DMS79 (cell line): ENCODE measurements around the gene EMID1.
"Not testable (repeated sequence)": the region's sequence is repeated elsewhere in the genome, so short reads cannot be mapped to it uniquely, and the experiment has no call there.

Source experiments
- DNase-seq: peaks from one replicate; lab custom pipeline; 2025; lab: John Stamatoyannopoulos, UW

EMID1 gene

DNA sequence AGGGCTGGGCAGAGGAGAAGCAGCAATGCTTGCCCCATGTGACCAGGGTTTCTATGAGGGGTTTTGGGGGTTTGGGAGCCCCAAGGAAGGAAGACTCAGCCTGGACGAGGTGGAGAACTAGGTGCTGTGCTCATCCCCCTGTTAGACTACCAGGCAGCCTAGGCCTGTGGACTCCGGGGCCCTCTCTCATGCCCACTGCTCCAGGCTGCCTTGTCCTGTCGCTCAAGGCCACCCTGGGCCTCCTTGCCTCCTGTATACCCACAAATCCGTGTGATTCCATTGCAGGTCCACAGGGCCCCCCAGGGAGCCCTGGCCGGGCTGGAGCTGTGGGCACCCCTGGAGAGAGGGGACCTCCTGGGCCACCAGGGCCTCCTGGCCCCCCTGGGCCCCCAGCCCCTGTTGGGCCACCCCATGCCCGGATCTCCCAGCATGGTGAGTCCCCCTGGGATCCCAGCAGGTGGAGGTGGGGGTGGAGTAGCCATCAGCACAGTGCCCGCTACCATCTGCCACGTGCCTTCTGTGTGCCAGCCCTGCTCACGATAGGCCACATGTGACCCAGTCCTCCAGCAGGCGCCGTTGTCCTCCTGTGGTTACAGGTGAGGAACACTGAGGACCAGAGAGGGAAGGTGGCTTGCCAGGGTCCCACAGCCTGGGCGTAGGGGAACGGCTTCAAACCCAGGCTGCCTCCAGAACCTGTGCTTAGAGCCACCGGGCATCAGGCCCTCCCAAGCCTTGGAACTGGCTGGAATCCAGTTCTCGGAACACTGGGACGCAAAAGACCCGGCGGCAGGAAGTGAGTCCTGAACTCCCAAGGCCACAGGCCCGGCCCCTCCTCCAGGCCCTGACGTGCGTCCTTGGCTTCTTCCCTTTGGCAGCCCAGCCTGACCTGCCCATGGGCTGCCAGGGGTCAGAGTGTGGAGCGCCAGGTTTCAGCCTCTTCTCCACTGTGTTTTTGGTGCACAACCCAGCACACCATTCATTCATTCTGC is 26.6 kb downstream of the EMID1 start:
- no peak for DNase-seq

DNA sequence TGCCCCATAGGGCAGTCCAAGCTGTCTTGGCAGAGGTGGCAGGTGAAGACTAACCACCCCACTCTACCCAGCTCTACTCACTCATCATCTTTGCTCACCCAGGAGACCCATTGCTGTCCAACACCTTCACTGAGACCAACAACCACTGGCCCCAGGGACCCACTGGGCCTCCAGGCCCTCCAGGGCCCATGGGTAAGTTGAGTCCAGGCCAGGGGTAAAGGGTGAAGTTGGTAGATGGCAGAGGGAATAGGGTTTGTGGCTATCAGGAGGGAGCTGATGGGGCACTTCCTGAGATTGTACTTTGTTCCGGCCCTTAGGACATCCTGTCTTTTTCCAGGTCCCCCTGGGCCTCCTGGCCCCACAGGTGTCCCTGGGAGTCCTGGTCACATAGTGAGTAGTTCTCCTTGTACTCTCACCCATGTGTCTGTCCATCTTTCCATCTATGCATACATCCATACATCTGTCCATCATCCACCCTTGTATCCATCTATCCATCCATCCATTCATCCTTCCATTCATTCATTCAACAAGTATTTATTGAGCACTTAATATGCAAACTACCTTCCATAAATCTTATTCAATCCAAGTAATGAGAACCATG is 27.7 kb downstream of the EMID1 start:
- no peak for DNase-seq

DNA sequence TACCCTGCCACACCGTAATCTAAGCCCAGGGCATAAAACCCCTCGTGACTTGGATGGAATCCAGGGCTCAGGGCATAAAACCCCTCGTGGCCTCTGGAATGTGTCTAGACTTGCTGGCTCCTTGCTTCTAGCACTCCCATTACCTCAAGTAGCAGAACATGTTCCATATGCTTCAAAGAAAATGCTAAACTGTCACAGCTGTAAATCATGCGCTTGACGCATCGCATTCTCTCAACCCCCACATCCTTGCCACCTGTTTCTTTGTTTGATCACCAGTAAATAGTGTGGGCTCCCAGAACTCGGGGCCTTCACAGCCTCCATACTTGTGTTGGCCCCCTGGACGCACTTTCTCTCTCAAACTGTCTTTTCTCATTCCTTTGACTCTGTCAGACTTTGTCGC is 34.8 kb downstream of the EMID1 start:
- peak; percentile 11 for DNase-seq

DNA sequence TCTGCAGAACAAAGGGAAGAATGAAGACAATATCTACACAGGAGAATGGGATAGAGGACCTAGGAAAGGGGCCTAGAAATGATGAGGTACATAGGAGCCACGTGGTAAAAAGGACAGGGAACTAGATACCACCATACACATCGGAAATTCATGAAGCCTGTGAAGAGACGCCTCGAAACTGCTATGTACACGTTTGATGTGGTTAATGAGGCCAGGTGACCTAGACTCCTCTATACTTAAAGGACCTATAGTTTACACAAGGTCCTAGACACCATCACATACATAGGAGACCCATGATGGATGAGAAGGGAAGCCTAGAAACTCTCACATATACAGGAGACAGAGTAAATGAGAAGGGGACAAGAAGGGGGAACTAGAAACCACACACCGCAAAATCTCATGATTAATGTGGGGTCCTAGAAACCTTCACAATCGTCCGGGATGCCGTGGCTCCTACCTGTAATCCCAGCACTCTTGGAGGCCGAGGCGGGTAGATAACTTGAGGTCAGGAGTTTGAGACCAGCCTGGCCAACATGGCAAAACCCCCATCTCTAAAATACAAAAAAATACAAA is 38.3 kb downstream of the EMID1 start:
- no peak for DNase-seq

DNA sequence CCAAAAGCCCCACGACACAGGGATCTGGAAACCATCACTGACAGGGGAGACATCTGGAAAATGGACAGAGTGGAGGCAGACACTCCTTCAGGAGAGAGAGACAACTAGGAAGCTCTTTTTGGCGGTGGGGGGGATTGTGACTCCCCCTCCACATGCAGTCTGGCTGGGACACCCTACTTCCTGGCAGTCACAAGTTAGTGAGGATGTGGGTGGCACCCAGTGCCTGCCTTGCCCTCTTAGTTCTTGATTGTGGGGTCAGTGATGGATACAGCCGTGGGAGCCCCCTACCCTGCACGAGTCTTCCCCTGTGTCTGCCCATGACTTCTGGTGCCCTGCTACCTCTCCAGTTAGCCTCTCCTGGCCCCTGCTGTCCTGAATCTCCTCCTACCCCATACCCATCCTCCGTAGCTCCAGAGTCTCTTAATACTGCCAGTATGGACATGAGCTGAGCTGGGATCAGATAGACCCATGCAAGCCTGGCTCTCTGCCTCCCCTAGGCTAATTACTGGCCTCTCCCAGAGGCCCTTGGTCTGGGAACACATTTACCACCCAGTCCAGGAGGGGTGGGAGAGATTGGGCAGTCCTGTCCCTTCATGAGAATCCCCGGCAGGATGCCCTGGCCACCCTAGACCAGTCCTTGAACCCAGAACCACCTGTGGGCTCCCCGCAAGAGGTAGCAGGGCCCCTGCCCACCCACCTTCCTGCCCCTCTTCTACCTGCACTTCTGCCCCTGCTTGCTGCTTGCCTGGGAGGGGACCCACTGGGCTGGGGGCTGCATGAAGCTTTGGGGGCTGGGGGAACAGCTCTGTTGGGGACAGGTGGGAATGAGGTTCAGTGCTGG is 39.3 kb downstream of the EMID1 start:
- DNase-seq: no peak

DNA sequence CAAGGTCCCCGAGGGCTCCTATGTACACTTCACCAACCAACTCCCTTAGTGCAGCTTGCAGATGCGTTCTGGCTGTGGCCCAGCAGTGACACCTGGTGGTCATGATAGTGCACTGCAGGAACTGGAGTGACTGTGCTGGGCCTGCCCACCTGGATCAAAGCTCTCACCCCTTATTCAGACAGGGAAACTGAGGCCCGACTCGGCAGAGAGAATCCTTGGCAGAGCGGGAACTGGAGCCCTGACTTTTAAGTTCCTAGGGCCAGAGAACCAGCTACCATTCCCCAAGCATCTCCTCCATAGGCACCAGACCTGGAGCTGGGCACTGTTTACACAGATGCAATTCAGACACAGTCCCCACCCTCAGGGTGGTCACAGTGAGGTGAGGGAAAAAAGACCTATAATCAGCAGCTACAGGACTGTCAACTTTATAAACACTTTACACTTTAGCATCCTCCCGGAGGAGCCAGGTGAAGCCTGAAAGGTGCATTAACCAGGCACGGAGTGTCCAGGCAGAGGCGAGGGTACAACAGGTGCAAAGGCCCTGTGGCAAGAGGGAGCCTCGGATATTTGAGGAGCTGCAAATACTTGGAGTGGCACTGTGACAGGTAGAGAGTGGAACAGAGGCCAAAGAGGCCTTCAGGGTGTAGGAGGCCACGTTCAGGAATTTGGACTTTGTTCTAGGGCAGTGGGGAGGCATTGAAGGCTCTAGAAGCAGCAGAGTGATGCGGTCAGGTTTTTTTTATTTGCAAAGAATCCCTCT is 40.1 kb downstream of the EMID1 start:
- DNase-seq: peak; percentile 11

DNA sequence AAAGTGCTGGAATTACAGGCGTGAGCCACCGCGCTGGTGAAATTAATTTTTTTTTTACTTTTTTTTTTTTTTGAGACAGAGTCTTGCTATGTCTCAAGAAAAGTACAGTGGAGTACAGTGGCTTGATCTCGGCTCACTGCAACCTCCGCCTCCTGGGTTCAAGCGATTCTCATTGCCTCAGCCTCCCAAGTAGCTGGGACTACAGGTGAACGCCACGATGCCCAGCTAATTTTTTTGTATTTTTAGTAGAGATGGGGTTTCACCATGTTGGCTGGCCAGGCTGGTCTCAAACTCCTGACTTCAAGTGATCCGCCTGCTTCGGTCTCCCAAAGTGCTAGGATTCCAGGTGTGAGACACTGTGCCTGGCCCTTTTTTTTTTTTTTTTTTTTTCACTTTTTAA is 42.2 kb downstream of the EMID1 start:
- not testable (repeated sequence) for DNase-seq

DNA sequence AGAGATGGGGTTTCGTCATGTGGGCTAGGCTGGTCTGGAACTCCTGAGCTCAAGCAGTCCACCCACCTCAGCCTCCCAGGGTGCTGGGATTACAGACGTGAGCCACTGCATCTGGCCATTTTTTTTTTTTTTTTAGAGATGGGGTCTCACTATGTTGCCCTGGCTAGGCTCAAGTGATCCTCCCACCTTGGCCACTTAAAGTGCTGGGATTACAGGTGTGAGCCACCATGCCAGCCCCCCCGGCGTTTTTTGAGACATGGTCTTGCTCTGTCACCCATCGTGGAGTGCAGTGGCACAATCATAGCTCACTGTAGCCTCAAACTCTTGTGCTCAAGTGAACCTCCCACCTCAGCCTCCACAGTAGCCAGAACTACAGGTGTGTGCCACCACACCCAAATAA is 45.6 kb downstream of the EMID1 start:
- DNase-seq: no peak

DNA sequence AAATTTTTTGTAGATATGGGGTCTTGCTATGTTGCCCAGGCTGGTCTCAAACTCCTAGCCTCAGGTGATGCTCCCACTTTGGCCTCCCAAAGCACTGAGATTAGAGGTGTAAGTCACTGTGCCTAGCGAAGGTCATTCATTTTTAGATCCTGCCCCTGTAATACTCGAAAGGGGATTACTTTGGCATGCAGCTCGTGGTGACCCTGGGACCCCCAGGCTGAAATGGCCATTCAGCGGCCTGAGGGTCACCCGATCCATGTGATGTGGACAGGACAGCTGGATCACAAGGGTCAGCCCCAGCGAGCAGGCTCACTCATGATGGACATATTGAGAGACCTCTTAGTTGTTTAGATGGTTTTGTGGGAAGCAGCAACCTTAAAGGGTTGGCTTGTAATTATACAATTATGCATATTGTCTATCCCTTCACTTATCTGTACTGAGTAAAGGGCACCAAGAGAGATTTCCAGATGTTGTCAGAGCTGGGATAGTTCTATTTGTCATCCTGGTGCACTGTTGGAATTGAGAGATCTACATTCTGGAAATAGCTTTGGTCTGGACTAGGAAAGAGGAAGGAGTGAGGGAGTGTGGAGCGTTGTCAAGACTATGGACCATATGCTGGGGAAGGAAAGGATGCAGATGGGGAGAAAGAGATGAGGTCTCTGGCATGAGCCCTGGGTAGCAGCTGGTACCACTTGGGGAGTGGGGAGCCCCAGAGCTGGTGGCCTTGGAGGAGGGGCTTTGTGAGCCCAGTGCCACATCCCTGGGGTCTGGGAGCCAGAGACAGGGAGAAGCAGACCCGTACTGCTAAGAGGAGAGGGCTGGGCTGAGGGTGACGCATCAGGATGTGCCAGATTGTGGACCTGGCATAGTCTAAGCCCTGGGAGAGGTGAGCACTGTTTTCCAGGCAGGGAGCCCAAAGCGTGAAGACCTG is 46.5 kb downstream of the EMID1 start:
- DNase-seq: no peak

DNA sequence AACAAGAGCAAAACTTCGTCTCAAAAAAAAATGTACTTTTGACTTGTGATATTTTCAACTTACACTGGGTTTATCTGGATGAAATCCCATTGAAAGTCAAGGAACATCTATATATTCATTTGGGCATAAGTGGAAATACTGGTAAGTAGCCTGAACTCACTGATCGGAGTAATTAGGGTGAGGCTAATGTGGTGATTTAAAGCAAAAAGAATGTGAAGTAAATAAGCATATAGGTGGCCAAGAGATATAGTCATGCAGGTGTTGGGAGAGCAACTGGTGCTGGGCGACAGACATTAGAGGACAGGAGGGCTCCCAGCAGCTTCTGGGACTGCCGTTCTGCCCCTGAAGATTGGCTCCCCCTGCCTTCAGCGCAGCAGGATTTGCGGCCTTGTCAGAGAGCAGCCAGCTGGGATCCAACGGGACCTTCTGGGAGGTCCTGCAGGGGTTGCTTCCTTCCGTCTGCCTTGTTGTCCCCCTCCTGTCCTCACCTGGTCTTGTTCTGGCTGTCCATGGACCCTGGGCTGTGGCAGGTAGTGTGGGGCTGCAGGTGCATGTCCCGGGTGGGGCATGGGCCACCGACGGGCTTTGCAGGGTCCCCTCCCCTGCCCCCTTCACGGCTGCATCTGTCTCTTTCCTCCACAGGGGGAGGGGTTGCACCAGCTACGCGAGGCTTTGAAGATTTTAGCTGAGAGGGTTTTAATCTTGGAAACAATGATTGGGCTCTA is 48.0 kb downstream of the EMID1 start:
- DNase-seq: no peak

DNA sequence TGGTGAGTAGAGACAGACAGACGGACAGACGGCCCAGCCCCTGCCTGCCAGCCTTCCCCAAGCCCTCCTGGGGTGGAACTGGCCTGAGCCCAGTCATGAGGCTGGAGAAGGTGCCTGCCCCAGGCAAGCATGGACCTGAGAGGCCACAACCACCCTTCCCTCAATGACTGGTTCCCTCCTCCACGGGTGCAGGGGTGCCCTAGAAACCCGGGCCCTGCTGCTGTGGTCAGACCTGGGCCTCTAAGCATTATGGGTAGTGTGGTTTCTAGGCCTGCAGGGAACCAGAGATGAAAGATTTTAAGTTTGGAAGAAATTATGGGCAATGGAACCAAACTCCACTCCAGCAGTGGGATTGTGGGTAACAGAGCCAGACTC is 48.6 kb downstream of the EMID1 start:
- no peak for DNase-seq

DNA sequence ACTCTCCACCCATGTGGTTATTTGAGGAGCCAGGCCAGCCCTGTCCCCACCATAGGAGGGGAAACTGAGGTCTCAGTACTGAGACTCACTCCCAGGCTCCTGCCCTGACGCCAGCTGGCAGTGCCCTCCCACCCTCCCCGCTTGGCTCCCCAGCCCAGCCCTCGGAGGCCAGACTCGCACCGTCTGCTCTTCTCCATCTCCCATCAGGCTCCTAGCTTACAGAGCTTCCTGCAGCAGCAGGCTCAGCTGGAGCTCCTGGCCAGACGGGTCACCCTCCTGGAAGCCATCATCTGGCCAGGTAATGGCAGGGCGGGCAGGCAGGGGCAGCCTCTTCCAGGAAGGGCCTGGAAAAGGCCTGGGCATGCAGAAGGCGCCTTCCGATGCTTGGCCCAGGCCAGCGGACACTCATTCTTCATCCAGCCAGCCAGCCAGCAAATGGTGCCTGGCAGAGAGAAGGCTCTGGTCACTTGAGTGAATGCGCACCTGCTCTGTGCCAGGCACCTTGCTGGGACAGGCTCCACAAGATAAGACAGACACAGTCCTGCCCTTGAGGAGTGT is 49.4 kb downstream of the EMID1 start:
- DNase-seq: no peak

DNA sequence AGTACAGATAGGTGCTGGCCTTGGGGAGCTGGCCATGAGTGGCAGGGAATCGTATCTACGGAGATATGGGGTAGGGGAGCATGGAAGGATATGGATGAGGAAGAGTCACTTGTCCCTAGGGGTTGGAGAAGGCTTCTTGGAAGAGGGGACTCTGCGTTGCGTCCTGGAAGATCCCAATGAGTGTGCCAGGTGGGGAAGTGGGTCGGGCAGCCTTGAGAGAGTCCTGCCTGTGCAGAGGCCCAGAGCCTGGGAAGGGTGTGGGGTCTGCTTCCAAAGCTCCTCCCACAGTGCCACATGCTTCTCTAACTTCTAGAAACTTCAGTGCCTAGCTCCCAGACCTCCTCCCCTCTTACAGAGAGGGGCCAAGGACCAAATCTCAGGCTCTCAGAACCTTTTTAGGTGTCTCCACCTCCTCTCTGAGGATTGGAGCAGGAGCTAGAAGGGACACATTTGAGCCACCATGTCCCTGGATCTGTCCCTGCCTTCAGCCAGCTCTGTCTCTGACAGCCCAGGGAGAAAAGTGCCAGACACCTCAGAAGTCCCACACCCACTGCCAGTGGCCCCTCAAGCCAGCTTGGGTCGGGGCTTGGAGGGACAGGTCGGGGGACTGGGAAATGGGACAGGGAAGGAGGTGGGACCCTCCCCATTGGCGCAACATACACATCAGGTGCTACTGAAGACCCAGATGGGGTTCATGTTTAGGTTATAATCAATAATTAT is 51.1 kb downstream of the EMID1 start:
- no peak for DNase-seq

DNA sequence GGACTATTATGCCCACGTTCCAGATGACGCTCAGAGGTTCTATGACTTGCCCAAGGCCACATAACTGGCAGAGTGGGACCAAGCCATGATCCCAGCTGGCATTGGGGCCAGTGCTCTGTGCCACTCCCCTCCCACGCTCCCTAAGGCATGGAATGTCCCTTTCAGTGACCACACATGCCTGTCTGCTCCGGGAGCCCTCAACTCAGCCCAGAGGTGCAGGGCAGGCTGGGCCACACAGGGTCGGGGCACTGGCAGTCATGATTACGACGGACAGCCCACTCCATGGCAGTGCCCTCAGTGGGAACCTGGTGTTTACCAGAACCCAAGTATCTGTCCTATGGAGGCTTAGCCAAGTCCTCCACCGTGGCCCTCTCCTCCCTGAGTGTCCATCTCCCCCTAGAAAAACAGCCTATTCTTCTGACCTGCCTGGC is 52.1 kb downstream of the EMID1 start:
- DNase-seq: no peak

DNA sequence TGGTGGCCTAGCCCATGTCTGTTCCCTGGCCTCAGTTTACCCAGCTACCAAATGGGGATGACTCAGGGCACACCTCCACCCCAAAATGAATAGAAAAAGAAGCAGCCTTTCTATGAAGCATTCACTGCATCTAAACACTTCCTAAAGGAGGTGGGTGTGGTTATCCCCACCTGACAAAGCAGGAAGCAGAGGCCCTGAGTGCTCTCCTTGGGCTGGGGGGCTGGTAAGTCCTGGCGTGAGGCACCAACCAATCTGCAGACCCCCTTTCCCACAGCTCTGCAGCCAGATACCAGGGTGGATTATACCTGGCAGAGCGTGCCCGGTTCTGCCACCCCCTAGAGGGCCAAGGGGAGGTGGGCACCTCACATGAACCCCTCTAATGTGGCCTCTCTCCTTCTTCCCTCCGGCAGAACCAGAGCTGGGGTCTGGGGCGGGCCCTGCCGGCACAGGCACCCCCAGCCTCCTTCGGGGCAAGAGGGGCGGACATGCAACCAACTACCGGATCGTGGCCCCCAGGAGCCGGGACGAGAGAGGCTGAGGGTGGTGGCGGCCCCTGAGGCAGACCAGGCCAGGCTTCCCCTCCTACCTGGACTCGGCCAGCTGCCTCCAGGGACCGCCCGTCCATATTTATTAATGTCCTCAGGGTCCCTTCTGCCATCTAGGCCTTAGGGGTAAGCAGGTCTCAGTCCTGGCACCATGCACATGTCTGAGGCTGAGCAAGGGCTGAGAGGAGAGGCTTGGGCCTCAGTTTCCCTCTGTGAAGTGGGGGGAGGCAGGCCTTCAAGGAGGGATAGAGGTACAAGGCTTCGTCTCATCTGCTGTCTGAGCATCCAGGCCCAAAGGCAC is 52.9 kb downstream of the EMID1 start:
- no peak for DNase-seq

DNA sequence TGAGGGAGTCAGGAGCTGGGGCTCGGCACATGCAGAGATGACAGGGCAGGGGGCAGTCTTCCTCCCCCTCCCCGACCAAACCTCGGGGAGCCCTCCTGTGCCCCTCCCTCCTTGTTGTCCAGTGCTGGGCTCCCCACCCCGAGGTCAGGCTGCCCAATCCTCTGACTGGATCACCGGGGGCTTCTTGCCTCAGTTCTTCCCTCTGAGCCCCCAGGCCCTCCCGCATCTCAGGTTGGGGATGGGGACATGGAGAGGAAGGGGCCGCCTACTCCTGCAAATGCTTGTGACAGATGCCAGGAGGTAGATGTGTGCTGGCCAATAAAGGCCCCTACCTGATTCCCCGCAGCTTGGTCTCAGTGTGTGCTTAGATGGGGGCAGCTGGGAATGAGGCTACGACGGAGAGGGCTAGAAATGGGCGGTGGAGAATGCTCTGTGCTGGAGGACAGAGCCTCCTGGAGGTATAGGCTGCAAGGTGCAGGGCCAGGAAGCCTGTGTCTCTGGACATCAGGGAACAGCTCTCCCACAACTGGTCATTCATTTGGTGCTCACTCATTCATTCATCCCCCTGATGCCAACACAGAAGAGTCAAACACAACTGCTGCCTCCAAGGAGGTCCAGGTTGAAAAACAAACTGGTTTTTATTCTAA is 53.7 kb downstream of the EMID1 start:
- DNase-seq: no peak

DNA sequence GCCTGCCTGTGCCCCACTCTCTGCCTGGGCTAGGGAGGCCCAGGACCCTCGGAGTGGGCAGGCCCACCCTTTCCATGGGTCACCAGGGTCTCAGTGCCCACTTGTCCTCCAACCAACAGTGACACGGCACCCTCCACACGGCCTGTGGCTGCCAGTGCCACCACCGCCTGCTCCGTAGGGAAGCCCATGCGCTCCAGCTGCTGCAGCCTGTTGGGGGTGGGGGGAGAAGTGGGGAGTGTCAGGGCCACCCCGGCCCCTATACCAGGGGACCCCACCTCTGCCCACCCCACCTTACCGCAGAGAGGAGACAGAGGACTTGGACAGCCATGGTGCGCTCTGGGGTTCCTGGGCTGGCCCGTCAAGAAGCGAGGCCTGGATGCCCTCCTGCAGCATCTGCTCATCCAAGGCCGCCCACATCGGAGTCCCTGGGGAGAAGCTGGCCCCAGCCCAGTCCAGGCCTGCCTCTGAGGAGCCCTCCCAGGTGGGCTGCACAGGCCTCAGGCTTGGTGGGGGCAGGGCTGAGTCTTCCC is 54.4 kb downstream of the EMID1 start:
- DNase-seq: no peak
